LNCAP (cell line): ENCODE results near the gene WWOX.

Experiments
- TF ChIP-seq, protein P1 (sequence below): fragments of 450-650 bp; IDR thresholded peaks from 2 replicates; pipeline ENCODE4 v1.5.1; 2017; ENCODE audit warnings: mild to moderate bottlenecking

The WWOX gene

DNA sequence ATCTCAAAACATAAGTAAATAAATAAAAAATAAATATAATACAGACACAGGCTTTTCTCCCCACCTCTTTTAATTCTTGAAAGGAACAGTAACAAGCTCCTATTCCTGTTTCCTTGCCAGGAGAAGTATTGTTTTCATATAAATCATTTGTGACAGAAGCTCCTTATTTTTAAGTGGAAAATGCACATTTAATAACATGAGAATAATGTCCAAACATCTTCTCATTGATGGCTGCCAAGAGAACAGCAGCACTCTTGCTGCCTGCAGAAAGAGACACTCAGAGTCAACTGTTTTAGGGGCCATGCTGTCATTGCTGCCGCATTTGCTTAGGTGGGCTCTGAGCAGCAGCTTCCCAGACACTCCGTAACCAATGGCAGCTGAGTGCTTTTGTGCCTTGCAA lies 580.1 kb downstream of the WWOX start:
- TF ChIP-seq, protein P1, sequence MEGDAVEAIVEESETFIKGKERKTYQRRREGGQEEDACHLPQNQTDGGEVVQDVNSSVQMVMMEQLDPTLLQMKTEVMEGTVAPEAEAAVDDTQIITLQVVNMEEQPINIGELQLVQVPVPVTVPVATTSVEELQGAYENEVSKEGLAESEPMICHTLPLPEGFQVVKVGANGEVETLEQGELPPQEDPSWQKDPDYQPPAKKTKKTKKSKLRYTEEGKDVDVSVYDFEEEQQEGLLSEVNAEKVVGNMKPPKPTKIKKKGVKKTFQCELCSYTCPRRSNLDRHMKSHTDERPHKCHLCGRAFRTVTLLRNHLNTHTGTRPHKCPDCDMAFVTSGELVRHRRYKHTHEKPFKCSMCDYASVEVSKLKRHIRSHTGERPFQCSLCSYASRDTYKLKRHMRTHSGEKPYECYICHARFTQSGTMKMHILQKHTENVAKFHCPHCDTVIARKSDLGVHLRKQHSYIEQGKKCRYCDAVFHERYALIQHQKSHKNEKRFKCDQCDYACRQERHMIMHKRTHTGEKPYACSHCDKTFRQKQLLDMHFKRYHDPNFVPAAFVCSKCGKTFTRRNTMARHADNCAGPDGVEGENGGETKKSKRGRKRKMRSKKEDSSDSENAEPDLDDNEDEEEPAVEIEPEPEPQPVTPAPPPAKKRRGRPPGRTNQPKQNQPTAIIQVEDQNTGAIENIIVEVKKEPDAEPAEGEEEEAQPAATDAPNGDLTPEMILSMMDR = no peak

DNA sequence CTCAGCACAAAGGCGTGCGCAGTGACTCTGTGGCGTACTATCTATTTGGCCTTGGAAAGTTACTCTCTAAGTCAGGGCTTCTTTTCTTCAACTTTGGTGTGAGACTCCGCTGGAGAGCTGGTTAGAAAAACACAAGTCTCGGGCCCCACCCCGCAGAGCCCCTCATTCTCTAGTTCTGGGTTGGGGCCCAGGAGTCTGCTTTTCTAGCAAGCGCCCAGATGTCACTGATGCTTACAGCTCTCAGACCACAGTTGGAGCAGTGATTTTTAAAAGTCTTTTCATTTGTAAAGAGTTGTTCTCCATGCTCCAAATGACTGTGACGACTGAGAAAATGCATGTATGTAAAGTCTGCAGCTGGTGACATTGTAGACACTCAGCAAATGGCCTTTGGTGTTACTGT lies 582.3 kb downstream of the WWOX start:
- TF ChIP-seq, protein P1 = no peak

DNA sequence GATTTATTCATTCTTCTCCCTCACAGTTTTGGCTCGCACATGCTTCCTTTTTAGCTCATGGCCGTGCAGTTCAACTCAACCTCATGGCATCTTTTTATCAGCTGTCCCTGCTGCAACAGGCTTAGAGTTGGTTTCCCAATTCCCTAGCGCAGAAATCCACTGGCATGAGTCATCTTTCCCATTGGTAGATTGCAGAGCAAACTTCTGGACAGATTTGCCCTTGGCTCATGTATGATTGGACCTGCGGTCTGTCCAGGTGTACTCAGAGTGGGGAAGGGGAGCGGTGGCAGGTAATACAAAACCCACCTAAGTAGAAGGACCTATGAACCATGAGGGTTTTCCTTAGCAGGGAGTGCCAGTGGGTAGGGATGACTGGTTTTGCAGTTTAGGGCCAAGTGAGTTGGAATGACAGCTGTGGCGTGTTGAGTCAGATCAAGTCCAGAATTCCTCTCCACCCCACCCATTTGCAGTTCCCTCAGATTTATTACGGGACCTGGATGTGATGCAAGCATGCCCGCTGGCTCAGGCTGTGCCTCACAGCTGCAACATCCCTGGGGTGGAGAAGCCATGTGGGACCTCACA lies 584.7 kb downstream of the WWOX start:
- TF ChIP-seq, protein P1 = no peak

DNA sequence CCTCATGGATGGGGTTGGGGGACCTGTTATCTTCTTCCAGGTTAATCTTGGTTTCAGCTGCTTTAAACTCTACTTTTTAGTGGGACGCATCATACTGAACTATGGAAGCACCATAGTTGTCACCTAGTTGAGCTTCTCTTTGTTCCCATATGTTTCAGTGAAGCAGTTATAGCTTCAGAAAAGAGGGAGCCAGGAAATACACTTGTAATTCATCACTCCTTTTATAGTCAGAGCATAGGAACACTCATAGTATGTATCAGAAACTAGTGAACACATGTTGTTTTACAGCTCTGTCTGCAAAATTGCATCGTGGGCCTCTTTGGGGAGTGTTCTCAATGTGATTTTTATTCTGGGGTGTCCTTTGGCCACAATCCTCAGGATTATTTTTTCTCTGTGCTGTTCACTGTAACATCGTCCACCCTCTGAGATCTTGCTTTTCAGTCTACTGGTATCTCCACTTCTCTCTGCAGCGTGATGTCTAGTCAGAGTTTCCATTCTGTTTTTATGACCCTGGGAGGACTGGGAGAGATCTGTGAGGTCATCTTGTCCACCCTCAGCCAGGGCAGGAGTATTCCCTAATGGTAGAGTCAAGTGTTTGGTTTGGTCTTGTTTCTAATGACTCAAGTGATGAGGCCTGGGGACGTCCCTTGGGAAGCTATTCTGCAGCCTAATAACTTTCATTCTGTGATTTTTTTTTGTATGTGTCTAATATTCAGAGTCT lies 585.4 kb downstream of the WWOX start:
- TF ChIP-seq, protein P1 = no peak

DNA sequence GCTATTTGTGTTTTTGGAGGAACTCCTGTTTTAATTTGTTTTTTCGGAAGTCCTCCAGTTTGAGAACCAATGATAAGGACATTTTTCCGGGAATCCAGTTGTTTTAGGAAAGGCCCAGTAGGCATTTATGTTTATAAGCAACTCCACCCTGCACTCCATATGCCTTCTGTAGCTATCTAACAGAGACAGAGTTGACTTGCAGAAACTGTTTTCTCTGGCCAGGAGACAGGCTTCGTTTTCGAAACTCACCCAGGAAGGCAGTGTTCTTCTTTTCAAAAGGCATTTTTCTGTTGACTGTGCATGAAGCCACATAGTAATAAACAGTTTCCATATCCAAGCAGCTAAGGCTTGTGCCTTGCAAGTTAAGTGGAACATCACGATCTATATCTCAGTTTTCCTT lies 587.1 kb downstream of the WWOX start:
- TF ChIP-seq, protein P1 = no peak

DNA sequence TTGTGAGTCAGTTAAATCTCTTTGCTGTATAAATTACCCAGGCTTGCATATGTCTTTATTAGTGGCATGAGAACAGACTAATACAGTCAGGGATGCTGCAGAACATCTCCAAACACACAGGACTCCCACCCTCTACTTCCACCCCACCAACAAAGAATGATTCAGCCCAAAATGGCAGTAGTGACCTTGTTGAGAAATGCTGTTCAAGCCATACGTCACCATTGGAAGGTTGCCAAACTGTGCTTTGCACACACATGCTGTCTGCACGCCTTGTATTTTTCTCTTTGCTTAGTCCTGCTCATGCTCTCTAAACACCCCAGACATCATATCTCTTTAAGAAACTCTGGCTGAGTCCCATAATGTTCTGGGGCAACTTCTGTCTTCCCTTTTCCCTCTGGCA lies 589.6 kb downstream of the WWOX start:
- TF ChIP-seq, protein P1 = no peak

DNA sequence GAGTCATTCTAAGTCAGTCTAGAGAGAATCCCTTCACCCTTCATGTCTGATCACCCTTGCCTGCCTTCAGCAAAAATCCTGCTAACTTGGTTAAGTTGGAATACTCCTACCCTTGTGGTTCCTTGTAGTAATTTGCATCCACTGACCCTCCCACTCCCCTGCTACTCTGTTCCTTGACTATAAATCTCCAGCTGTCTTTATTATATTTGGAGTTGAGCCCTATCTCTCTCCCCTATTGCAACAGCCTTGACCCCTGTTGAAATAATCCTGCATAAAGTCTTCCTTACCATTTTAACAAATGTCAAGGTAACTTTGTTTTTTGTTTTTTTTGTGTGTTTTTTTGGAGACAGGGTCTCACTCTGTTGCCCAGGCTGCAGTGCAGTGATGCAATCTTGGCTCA lies 590.1 kb downstream of the WWOX start:
- TF ChIP-seq, protein P1 = no peak
